GM19193 (cell line): ENCODE results near the gene CMBL.

ENCODE experiments used
- POLR2A ChIP-seq: IDR thresholded peaks from 4 replicates; pipeline ENCODE4 v1.6.1; 2011; ENCODE audit not compliant: insufficient read depth, insufficient read length; ENCODE audit errors: extremely low read depth

The CMBL gene

GRCh38 chr5:10278658-10279279 lies 28.9 kb downstream of the CMBL start:
- no peak for TF ChIP-seq POLR2A

- no peak for TF ChIP-seq POLR2A
Measured at GRCh38 chr5:10277773-10278630, 29.7 kb downstream of the CMBL start.

GRCh38 chr5:10276691-10277090 lies 31.0 kb downstream of the CMBL start:
- TF ChIP-seq POLR2A = no peak

- TF ChIP-seq POLR2A = no peak
Measured at GRCh38 chr5:10275991-10276390, 31.7 kb downstream of the CMBL start.

- no peak for TF ChIP-seq POLR2A
Measured at GRCh38 chr5:10275460-10275859, 32.2 kb downstream of the CMBL start.

- no peak for TF ChIP-seq POLR2A
Measured at GRCh38 chr5:10272053-10272874, 35.4 kb downstream of the CMBL start.

GRCh38 chr5:10268100-10268499 lies 39.6 kb downstream of the CMBL start:
- no peak for TF ChIP-seq POLR2A

GRCh38 chr5:10266839-10267238 lies 40.9 kb downstream of the CMBL start:
- TF ChIP-seq POLR2A = no peak

- TF ChIP-seq POLR2A = no peak
Measured at GRCh38 chr5:10266137-10266536, 41.6 kb downstream of the CMBL start.

- peak; percentile 29 for TF ChIP-seq POLR2A
Measured at GRCh38 chr5:10265245-10266109, 42.2 kb downstream of the CMBL start.

GRCh38 chr5:10264604-10265003 lies 43.1 kb downstream of the CMBL start:
- TF ChIP-seq POLR2A = no peak

GRCh38 chr5:10262995-10263394 lies 44.7 kb downstream of the CMBL start:
- no peak for TF ChIP-seq POLR2A

- no peak for TF ChIP-seq POLR2A
Measured at GRCh38 chr5:10262121-10262774, 45.5 kb downstream of the CMBL start.

- TF ChIP-seq POLR2A = no peak
Measured at GRCh38 chr5:10261065-10261464, 46.6 kb downstream of the CMBL start.
